OCI-LY3 (cell line): ENCODE measurements around the gene ARHGAP6.

Source experiments
- H2AFZ ChIP-seq: fragments of 200-600, 300-600 bp; shearing (Covaris generic); 2 replicates; pipeline ENCODE4 v1.6.0; 2014; ENCODE audit warnings: antibody characterized with exemption, low read depth, low read length
- H3K27ac ChIP-seq: fragments of 200-600, 300-600 bp; sonication (generic); 2 replicates; pipeline ENCODE4 v1.5.1; 2014; ENCODE audit warnings: mild to moderate bottlenecking, low read length, moderate library complexity, mixed read lengths
- H3K27me3 ChIP-seq: fragments of 200-600, 300-600 bp; sonication (generic); 2 replicates; pipeline ENCODE4 v1.6.1; 2014; ENCODE audit warnings: low read depth, low read length, mixed read lengths
- H3K36me3 ChIP-seq: fragments of 200-600, 300-600 bp; sonication (generic); replicated peaks from 2 replicates; pipeline ENCODE3; 2014; ENCODE audit warnings: low read depth, low read length, mixed read lengths
- H3K4me1 ChIP-seq: fragments of 300-600, 200-600 bp; sonication (generic); 2 replicates; pipeline ENCODE4 v1.6.1; 2014; ENCODE audit warnings: low read length, mixed read lengths
- H3K4me2 ChIP-seq: fragments of 200-600, 300-600 bp; sonication (generic); 2 replicates; pipeline ENCODE4 v1.6.1; 2014; ENCODE audit warnings: low read length, mixed read lengths
- H3K4me3 ChIP-seq: fragments of 300-600, 200-600 bp; sonication (generic); 2 replicates; pipeline ENCODE4 v1.5.1; 2014; ENCODE audit warnings: antibody characterized with exemption, mild to moderate bottlenecking, low read length, moderate library complexity
- H3K79me2 ChIP-seq: fragments of 300-600, 200-600 bp; shearing (Covaris generic); 2 replicates; pipeline ENCODE4 v1.6.1; 2014; ENCODE audit warnings: mild to moderate bottlenecking, low read length, mixed read lengths
- H3K9ac ChIP-seq: fragments of 300-600, 200-600 bp; shearing (Covaris generic); 2 replicates; pipeline ENCODE4 v1.6.0; 2014; ENCODE audit warnings: mild to moderate bottlenecking, low read length, moderate library complexity
- H3K9me3 ChIP-seq: fragments of 200-600, 300-600 bp; shearing (Covaris generic); 2 replicates; pipeline ENCODE4 v1.6.1; 2014; ENCODE audit warnings: low read length, mixed read lengths; ENCODE audit not compliant: insufficient read depth
- H4K20me1 ChIP-seq: fragments of 200-600, 300-600 bp; sonication (generic); 2 replicates; pipeline ENCODE4 v1.6.1; 2016; ENCODE audit warnings: low read length, mixed read lengths; ENCODE audit not compliant: insufficient read depth
- CTCF ChIP-seq: fragments of 200-600, 300-600 bp; sonication (generic); IDR thresholded peaks from 2 replicates; pipeline ENCODE4 v1.5.1; 2014; ENCODE audit warnings: antibody characterized with exemption, low read length, low read depth
- EZH2phosphoT487 ChIP-seq: fragments of 200-600 bp; shearing (Covaris generic); IDR thresholded peaks from 2 replicates; pipeline ENCODE4 v1.6.1; 2018; ENCODE audit warnings: antibody characterized with exemption, mixed run types, low read depth

Gene ARHGAP6

GRCh38 chrX:11097933-11098332 is 567.8 kb downstream of the ARHGAP6 start:
- Histone ChIP-seq H3K79me2 (no peaks in the 10 kb centered on the region), H3K27me3 (no peaks in the 10 kb centered on the region), H3K27ac (no peak overlapping the region), H3K4me3 (no peak overlapping the region), H2AFZ (no peak overlapping the region), H4K20me1 (no peaks in the 10 kb centered on the region), H3K36me3 (no peaks in the 10 kb centered on the region), H3K9ac (no peak overlapping the region), H3K9me3 (no peaks in the 10 kb centered on the region), H3K4me2 (no peak overlapping the region), H3K4me1 (peaks cover 16% of the 10 kb centered on the region)
- no peak for TF ChIP-seq EZH2phosphoT487
- no peak for TF ChIP-seq CTCF

GRCh38 chrX:11089802-11090201 is 575.9 kb downstream of the ARHGAP6 start:
- H3K36me3 ChIP-seq: no peaks in the 10 kb centered on the region
- H3K9me3 ChIP-seq: no peaks in the 10 kb centered on the region
- H4K20me1 ChIP-seq: no peaks in the 10 kb centered on the region
- no peak overlapping the region for H3K4me2 ChIP-seq
- H3K79me2 ChIP-seq: no peaks in the 10 kb centered on the region
- H3K4me3 ChIP-seq: no peak overlapping the region
- H2AFZ ChIP-seq: no peak overlapping the region
- H3K9ac ChIP-seq: no peak overlapping the region
- H3K27ac ChIP-seq: no peak overlapping the region
- no peaks in the 10 kb centered on the region for H3K27me3 ChIP-seq
- TF ChIP-seq CTCF (no peak), EZH2phosphoT487 (no peak)
- H3K4me1 ChIP-seq: peaks cover 6% of the 10 kb centered on the region
